Measurements from ENCODE around the gene CNPY3.

CNPY3 gene

DNA sequence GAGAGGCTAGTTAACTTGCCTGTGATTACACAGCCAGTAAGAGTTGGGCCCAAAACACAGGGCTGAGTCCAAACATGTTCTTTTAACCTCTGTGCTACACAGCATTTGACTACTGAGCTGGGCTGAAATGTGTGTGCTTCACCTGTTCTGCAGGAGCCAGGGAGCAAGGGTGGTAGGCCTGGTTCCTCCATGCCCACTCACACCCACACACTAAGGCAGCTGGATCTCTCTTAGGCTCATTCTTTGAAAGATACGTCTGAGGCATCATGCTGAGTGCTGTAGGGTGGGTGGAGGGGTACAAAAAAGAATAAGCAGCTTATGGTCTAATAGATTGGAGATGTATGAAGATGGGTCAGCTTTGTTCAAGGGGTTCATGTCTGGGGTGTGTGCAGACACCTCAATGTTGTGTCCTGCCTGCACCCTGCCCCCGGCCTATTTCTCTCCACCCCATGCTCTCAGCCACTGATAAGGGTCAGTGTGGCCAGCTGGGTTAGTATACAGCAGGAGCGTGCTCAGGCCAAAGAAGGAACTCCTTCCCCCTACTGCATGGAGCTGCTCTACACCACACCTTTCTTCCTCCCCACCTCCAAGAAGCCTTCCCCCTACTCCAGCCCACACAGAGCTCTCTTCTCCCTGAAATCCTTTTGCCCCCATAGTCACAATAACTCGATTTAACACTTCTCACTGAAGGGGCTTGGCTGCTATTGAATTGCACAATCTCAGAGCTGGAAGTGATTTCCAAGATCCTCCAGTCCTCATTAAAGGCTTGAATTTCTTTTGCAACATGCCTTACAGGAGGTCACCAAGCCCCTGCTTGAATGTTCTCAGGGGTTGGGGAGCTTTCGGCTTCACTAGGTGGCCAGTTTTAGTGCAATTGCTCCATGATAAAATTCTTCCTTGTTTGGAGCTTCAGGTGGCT is 58.5 kb downstream of the CNPY3 start:
- Histone ChIP-seq H3K27me3 (ENCODE audit: insufficient read depth, low read depth, severe bottlenecking) (no peaks in the 10 kb centered on the region), H3K4me3 (ENCODE audit: low read depth, low read length) (no peak overlapping the region), H3K36me3 (peaks cover 67% of the 10 kb centered on the region), H3K27ac (no peak overlapping the region), H3K9me3 (ENCODE audit: severe bottlenecking) (no peaks in the 10 kb centered on the region)
- DNase-seq: no peak
- TF ChIP-seq, protein P1, sequence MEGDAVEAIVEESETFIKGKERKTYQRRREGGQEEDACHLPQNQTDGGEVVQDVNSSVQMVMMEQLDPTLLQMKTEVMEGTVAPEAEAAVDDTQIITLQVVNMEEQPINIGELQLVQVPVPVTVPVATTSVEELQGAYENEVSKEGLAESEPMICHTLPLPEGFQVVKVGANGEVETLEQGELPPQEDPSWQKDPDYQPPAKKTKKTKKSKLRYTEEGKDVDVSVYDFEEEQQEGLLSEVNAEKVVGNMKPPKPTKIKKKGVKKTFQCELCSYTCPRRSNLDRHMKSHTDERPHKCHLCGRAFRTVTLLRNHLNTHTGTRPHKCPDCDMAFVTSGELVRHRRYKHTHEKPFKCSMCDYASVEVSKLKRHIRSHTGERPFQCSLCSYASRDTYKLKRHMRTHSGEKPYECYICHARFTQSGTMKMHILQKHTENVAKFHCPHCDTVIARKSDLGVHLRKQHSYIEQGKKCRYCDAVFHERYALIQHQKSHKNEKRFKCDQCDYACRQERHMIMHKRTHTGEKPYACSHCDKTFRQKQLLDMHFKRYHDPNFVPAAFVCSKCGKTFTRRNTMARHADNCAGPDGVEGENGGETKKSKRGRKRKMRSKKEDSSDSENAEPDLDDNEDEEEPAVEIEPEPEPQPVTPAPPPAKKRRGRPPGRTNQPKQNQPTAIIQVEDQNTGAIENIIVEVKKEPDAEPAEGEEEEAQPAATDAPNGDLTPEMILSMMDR (IDR thresholded peaks at IDR 0.05; ENCODE audit: low read depth, low read length): no peak

DNA sequence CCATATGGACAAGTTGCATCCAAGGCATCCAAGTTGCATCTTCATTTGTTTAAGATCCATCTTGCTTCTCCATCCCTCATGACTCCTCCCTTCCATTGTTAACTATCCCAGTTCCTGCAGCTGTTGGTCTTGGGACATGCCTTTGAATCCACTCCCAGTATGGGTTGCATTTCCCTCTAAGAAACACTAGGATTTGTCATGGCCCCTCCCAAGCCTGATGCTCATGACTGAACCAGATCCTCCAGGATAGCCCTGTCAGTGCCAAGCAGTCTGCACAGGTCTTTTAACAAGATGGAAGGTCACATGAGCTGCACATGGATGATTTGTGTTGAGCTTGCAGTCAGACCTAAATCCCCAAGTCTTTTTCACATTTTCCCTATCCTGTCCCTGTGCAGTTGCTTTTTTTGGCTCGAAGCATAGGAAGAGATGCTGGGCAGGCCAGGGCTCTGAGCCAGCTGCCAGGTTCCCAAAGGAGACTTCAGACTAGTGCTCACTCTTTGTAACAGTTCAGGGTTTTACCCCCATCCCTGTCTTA is 59.3 kb downstream of the CNPY3 start:
- no peaks in the 10 kb centered on the region for H3K9me3 ChIP-seq (ENCODE audit: severe bottlenecking)
- DNase-seq: no peak

More for the DNA sequence above, 59.3 kb downstream of the CNPY3 start:
- H3K36me3 ChIP-seq: peaks cover 71% of the 10 kb centered on the region
- H3K27me3 ChIP-seq (ENCODE audit: insufficient read depth, low read depth, severe bottlenecking): no peaks in the 10 kb centered on the region
- TF ChIP-seq, protein P1 (IDR thresholded peaks at IDR 0.05; ENCODE audit: low read depth, low read length): no peak
- H3K4me3 ChIP-seq (ENCODE audit: low read depth, low read length): no peak overlapping the region
- H3K27ac ChIP-seq: no peak overlapping the region

Data from WERI-Rb-1 (cell line).